ENCODE results near the gene CATSPER4. TPM values are rescaled to one million over a fixed set of nuclear protein-coding genes. Genes with fewer than 3 reads are reported as not detected.

CATSPER4 gene
- total and polyA plus RNA-seq, 2 of the 8 experiments (the other 6 are each of a cell fraction or from before 2014, with no cell fraction given): 0.65 to 0.83 TPM

DNA sequence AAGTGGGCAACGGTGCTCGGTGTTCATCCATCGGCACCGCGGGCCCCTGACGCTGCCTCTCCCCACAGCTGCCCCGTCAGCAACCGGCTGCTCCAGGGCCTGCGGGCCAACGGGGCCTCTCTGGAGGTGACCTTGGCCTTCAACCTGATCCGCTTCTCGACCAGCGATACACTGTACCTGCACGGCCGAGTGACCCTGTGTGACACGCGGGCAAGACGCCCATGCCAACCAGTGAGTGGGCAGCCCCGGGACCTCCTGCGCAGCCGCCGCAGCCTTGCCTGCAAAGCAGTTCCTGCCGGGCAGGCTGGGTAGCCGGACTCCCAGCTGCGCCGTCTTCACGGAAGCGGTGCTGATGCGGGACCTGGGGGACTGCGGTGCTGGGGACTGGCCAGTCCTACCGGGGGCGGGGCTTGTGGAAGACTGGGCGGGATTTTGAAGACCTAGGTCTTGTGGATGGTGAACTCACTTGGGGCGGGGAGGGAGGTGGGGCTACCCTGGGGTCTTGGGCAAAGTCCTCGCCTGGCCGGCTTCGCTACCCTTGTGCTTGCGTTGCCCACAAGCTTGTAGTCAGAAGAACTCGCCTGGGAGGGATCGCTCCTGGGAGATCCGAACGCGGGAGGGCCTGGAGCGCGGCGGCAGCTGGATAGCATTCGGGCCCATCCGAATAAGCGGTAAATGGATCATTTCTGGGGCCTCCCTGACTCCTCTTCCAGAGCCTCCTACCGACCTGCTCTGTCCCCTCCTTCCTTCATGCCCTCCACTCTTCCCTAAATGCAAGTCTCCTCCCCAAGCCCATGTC, 34.8 kb downstream of the CATSPER4 start:
- Histone ChIP-seq H2BK15ac (ENCODE audit: low read length) (peak overlapping the region; percentile 72; the same call in 1 of the 2 replicates), H3K79me2 (ENCODE audit: control insufficient read depth in 1 of 2, insufficient read depth in 2 of 2, low read length in 2 of 2) (no peaks in the 10 kb centered on the region), H3K36me3 (ENCODE audit: control insufficient read depth in 2 of 4, insufficient read depth in 4 of 4, low read length in 3 of 4) (no peaks in the 10 kb centered on the region), H2BK120ac (replicated peaks; ENCODE audit: low read depth, low read length) (no peak overlapping the region), H2AK5ac (ENCODE audit: low read depth, low read length) (no peak overlapping the region), H4K8ac (ENCODE audit: extremely low read depth, insufficient read depth, low read length) (peak overlapping the region; percentile 26), H4K91ac (replicated peaks; ENCODE audit: insufficient read length, low read length) (no peak overlapping the region), H3K14ac (ENCODE audit: insufficient read length) (no peak overlapping the region), H2AFZ (ENCODE audit: low read length) (peak overlapping the region; percentile 96), H4K5ac (ENCODE audit: insufficient read length, low read depth, low read length) (no peak overlapping the region), H3K4ac (replicated peaks; ENCODE audit: insufficient read length, low read depth, low read length) (no peak overlapping the region), H3K18ac (ENCODE audit: extremely low read depth, low read length) (peak overlapping the region; percentile 87), H3K27me3 (replicated peaks in 1 of 4; ENCODE audit: control insufficient read depth in 3 of 4, extremely low read depth in 1 of 4, insufficient read depth in 3 of 4, low read length in 3 of 4) (peaks cover 0 to 10% (median 2%) of the 10 kb centered on the region in 4 experiments; a peak in 3 of 7 replicates), H3K4me3 (ENCODE audit: extremely low read depth in 1 of 4, insufficient read depth in 2 of 4, low read depth in 3 of 4, low read length in 4 of 4) (peak overlapping the region; percentile 43 to 63 (median 51)), H3K23me2 (ENCODE audit: low read depth, low read length) (peaks cover 5% of the 10 kb centered on the region; the same call in 1 of the 2 replicates), H2BK12ac (ENCODE audit: low read depth, low read length) (no peak overlapping the region), H2BK20ac (ENCODE audit: low read length) (no peak overlapping the region), H3K23ac (ENCODE audit: insufficient read length) (no peak overlapping the region), H3K79me1 (ENCODE audit: low read depth, low read length) (no peaks in the 10 kb centered on the region), H3K56ac (replicated peaks; ENCODE audit: insufficient read length, low read depth, low read length) (no peak overlapping the region), H3K4me1 (replicated peaks in 1 of 4; ENCODE audit: control insufficient read depth in 3 of 4, insufficient read depth in 4 of 4, low read length in 3 of 4) (peaks cover 0 to 4% (median 2%) of the 10 kb centered on the region in 4 experiments; a peak in 3 of 7 replicates), H3K4me2 (ENCODE audit: insufficient read depth in 1 of 2, low read depth in 2 of 2, low read length in 2 of 2) (peak overlapping the region; percentile 78 to 89), H2BK5ac (ENCODE audit: low read depth, low read length) (no peak overlapping the region; the same call in 1 of the 2 replicates), H3K27ac (ENCODE audit: low read depth, low read length) (no peak overlapping the region), H3K9me3 (ENCODE audit: insufficient read depth in 2 of 2, low read depth in 1 of 2, low read length in 1 of 2) (no peaks in the 10 kb centered on the region), H3K9ac (replicated peaks in 1 of 4; ENCODE audit: extremely low read depth in 1 of 4, low read depth in 3 of 4, low read length in 3 of 4) (no peak overlapping the region), H4K20me1 (replicated peaks in 1 of 2; ENCODE audit: control insufficient read depth in 1 of 2, insufficient read depth in 2 of 2, low read length in 2 of 2) (no peaks in the 10 kb centered on the region)
- peak; percentile 56 for TF ChIP-seq TBP (IDR thresholded peaks at IDR 0.05; ENCODE audit: low read depth, low read length)
- 0 out of 2 replicates have a peak, but pooled peaks have one; percentile 18 for TF ChIP-seq TAF1 (IDR thresholded peaks at IDR 0.05; ENCODE audit: low read depth, low read length)
- peak; percentile 20; the same call in 1 of the 2 replicates for TF ChIP-seq NRF1 (IDR thresholded peaks at IDR 0.05; ENCODE audit: low read depth, low read length)
- peak; percentile 92 for TF ChIP-seq KDM4A (IDR thresholded peaks at IDR 0.05; ENCODE audit: low read depth, low read length, severe bottlenecking)
- no peak for TF ChIP-seq BACH1 (IDR thresholded peaks at IDR 0.05; ENCODE audit: low read length)
- peak; percentile 51 for TF ChIP-seq ASH2L (IDR thresholded peaks at IDR 0.05; ENCODE audit: low read length)
- TF ChIP-seq, protein P1, sequence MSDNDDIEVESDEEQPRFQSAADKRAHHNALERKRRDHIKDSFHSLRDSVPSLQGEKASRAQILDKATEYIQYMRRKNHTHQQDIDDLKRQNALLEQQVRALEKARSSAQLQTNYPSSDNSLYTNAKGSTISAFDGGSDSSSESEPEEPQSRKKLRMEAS (IDR thresholded peaks at IDR 0.05): peak; percentile 53
- no peak for TF ChIP-seq HDAC6 (IDR thresholded peaks at IDR 0.05; ENCODE audit: low read depth, low read length)
- TF ChIP-seq GABPA (IDR thresholded peaks at IDR 0.05; ENCODE audit: borderline replicate concordance, insufficient read depth, low read length): 0 out of 2 replicates have a peak, but pooled peaks have one; percentile 57
- no peak for TF ChIP-seq RFX5 (IDR thresholded peaks at IDR 0.05; ENCODE audit: borderline replicate concordance, low read depth, low read length)
- peak in 1 of 2 experiments; percentile 38; a peak in 2 of 3 replicates for TF ChIP-seq POLR2A (IDR thresholded peaks at IDR 0.05; ENCODE audit: control extremely low read depth in 1 of 2, low read depth in 2 of 2, low read length in 2 of 2)
- POLR2A ChIA-PET (ENCODE audit: partially characterized antibody): interaction anchor here (0.6 to 1.3 kb wide), 6 partner anchors 10 to 641 kb away, joined by 3 to 4 read pairs (median 3); no protein-coding TSS in a partner anchor
- WGBS, 2 experiments (ENCODE audit: extremely low coverage in 1 of 2, insufficient coverage in 1 of 2, insufficient read length in 1 of 2, insufficient replicate concordance in 2 of 2, low coverage in 1 of 2, low lambda C conversion rate in 2 of 2, missing lambda C conversion rate in 1 of 2): 20% methylated on average over 37 of the region's 50 CpGs; no CpG with 5 or more reads in 1 of the 2 experiments
- DNase-seq (ENCODE audit: low read depth in 1 of 2, low spot score in 2 of 2) (peak in 1 of 2 experiments; percentile 95), FAIRE-seq (no peak)
- CTCF ChIA-PET (ENCODE audit: partially characterized antibody): interaction anchor here (2.7 to 2.8 kb wide), 2 partner anchors 10 to 35 kb away, joined by 9 to 17 read pairs; partner anchors contain the start of genes CATSPER4 and CEP85

All from H1 (cell line).